Measurements from ENCODE around the gene FAM83C. TPM values are rescaled to one million over a fixed set of nuclear protein-coding genes. Genes with fewer than 3 reads are reported as not detected.

The FAM83C gene
- polyA plus RNA-seq, 2 of the 4 experiments (the other 2 are of a cell fraction) = not detected

DNA sequence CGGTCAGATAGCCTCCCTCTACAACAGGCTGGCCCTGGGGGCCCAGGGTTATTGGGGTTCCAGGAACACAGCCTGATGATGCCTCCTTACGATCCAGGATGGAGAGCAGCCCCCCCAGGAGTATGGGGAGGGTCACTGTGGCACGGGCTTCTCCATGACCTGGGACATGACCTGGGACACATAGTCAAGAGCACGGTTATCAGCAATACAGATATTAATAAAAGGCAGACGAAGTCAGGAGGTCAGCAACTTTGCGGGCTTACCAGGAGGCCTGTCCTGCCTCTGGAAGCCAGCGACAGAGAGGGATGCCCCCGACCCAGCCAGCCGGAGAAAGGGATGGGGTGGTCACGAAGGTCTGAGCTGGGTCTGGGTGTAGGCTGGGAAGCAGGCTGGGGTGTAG, 15.1 kb downstream of the FAM83C start:
- Histone ChIP-seq H3K27ac (peak overlapping the region; percentile 98 to 99), H3K4me1 (peaks cover 27% of the 10 kb centered on the region), H3K4me3 (peak overlapping the region; percentile 76), H3K9me3 (no peaks in the 10 kb centered on the region), H3K4me2 (peak overlapping the region; percentile 94)
- TF ChIP-seq RARB (CRISPR knock-in tag; IDR thresholded peaks at IDR 0.05) (peak; percentile 22; the same call in 1 of the 2 replicates), JUNB (IDR thresholded peaks at IDR 0.05) (no peak), POLR2AphosphoS2 (conservative IDR thresholded peaks at IDR 0.05; ENCODE audit: low read length) (peak; percentile 56; the same call in 1 of the 2 replicates), NFE2L2 (conservative IDR thresholded peaks at IDR 0.05; ENCODE audit: low read length) (no peak), HOXA7 (CRISPR knock-in tag; IDR thresholded peaks at IDR 0.05) (peak; percentile 90; the same call in 1 of the 2 replicates), FOSB (CRISPR knock-in tag; IDR thresholded peaks at IDR 0.05) (peak; percentile 93), KDM1A (IDR thresholded peaks at IDR 0.05; ENCODE audit: low read depth) (no peak), TFCP2L1 (CRISPR knock-in tag; IDR thresholded peaks at IDR 0.05) (0 out of 2 replicates have a peak, but pooled peaks have one; percentile 46), JUN (IDR thresholded peaks at IDR 0.05) (no peak)
- TF ChIP-seq, protein P1, sequence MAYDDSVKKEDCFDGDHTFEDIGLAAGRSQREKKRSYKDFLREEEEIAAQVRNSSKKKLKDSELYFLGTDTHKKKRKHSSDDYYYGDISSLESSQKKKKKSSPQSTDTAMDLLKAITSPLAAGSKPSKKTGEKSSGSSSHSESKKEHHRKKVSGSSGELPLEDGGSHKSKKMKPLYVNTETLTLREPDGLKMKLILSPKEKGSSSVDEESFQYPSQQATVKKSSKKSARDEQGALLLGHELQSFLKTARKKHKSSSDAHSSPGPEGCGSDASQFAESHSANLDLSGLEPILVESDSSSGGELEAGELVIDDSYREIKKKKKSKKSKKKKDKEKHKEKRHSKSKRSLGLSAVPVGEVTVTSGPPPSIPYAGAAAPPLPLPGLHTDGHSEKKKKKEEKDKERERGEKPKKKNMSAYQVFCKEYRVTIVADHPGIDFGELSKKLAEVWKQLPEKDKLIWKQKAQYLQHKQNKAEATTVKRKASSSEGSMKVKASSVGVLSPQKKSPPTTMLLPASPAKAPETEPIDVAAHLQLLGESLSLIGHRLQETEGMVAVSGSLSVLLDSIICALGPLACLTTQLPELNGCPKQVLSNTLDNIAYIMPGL (CRISPR knock-in tag; IDR thresholded peaks at IDR 0.05; ENCODE audit: borderline replicate concordance) = no peak
- TF ChIP-seq, protein P2, sequence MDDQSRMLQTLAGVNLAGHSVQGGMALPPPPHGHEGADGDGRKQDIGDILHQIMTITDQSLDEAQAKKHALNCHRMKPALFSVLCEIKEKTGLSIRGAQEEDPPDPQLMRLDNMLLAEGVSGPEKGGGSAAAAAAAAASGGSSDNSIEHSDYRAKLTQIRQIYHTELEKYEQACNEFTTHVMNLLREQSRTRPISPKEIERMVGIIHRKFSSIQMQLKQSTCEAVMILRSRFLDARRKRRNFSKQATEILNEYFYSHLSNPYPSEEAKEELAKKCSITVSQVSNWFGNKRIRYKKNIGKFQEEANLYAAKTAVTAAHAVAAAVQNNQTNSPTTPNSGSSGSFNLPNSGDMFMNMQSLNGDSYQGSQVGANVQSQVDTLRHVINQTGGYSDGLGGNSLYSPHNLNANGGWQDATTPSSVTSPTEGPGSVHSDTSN (IDR thresholded peaks at IDR 0.05) = peak; percentile 78
- TF ChIP-seq, protein P3, sequence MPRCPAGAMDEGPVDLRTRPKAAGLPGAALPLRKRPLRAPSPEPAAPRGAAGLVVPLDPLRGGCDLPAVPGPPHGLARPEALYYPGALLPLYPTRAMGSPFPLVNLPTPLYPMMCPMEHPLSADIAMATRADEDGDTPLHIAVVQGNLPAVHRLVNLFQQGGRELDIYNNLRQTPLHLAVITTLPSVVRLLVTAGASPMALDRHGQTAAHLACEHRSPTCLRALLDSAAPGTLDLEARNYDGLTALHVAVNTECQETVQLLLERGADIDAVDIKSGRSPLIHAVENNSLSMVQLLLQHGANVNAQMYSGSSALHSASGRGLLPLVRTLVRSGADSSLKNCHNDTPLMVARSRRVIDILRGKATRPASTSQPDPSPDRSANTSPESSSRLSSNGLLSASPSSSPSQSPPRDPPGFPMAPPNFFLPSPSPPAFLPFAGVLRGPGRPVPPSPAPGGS (IDR thresholded peaks at IDR 0.05) = peak; percentile 52; the same call in 1 of the 3 replicates
- no peak for DNase-seq (ENCODE audit: low read depth in 1 of 2, low spot score in 1 of 2)
- CTCF ChIA-PET = interaction anchor here (0.6 to 15.8 kb wide), 10 partner anchors 8 to 181 kb away, joined by 3 to 333 read pairs (median 9); partner anchors contain the start of gene EDEM2
- peak; percentile 10 to 31; a peak in 5 of 6 replicates for ATAC-seq
- no peak for FAIRE-seq
- POLR2A ChIA-PET = interaction anchor here (0.9 to 1.6 kb wide), 6 partner anchors 13 to 369 kb away, joined by 3 to 17 read pairs (median 5); partner anchors contain the start of gene SPAG4
- 20% methylated on average over 6 of the region's 10 CpGs for WGBS (ENCODE audit: missing lambda C conversion rate)

DNA sequence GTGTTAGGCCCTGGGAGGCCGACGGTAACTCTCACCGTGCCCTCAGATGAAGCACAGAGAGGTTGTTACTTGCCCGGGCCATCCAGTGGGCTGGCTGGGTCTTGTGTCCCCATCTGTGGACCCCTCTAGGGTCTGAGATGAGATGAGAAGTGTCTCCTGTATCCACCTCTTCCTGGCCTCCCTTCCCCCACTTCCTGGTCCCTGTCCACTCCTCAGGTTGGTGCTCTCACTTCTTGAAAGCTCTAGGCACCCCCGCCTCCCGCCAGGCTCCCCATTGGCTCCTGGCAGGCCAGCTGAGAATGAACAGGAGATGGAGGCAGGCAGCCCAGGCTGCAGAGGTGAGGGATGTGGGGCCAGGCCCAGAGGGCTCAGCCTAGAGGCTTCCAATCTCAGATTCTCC, 15.8 kb downstream of the FAM83C start:
- peaks cover 34% of the 10 kb centered on the region for H3K4me1 ChIP-seq
- no peaks in the 10 kb centered on the region for H3K9me3 ChIP-seq
- H3K27ac ChIP-seq = peak overlapping the region; percentile 98 to 99
- CTCF ChIA-PET = interaction anchor here (0.6 to 15.8 kb wide), 10 partner anchors 8 to 401 kb away, joined by 3 to 333 read pairs (median 4); partner anchors contain the start of gene EDEM2
- TF ChIP-seq, protein P4, sequence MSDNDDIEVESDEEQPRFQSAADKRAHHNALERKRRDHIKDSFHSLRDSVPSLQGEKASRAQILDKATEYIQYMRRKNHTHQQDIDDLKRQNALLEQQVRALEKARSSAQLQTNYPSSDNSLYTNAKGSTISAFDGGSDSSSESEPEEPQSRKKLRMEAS (IDR thresholded peaks at IDR 0.05) = 0 out of 2 replicates have a peak, but pooled peaks have one; percentile 20
- TF ChIP-seq SMC3 (IDR thresholded peaks at IDR 0.05) = no peak
- TF ChIP-seq, protein P5, sequence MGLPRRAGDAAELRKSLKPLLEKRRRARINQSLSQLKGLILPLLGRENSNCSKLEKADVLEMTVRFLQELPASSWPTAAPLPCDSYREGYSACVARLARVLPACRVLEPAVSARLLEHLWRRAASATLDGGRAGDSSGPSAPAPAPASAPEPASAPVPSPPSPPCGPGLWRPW (IDR thresholded peaks at IDR 0.05) = no peak
- POLR2A ChIA-PET = interaction anchor here (1.3 to 1.4 kb wide), 2 partner anchors 8 to 130 kb away, joined by 5 to 6 read pairs; partner anchors contain the start of gene EIF6
- peak; percentile 2 to 4; a peak in 2 of 6 replicates for ATAC-seq
- H3K4me3 ChIP-seq = peak overlapping the region; percentile 76
- no peak for FAIRE-seq
- WGBS (ENCODE audit: missing lambda C conversion rate) = 87% methylated on average over 5 of the region's 6 CpGs
- peak overlapping the region; percentile 94 for H3K4me2 ChIP-seq
- no peak for DNase-seq (ENCODE audit: low read depth in 1 of 2, low spot score in 1 of 2)

DNA sequence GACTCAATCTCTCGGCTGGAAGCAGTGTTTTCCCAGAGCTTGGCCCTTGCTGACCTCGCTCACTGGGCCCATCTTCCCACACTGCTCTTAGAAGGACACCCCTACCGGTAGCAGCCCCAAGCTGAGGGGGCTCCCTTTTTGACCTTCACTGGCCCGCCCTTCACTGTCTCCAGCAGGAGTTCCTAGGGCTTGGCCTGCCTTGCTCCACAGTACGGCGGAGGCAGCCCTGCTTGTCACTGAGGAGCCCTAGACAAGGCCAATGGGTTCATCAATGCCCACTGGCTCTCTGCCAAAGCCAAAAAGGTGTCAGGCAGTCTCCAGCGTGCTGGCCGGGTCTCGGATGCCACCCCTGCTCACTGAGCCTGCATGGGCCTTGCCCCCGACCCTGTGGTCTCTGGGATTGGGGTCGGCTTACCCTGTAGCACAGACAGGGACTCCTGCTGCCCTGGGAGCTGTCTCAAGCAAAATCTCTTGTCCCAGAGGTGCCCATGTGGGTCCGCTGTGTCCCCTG, 16.4 kb downstream of the FAM83C start:
- CTCF ChIA-PET = interaction anchor here (1.0 to 15.8 kb wide), 9 partner anchors 8 to 401 kb away, joined by 3 to 333 read pairs (median 3); partner anchors contain the start of gene EDEM2
- H3K27ac ChIP-seq = peak overlapping the region; percentile 98 to 99; a peak in 5 of 6 replicates
- H3K4me2 ChIP-seq = peak overlapping the region; percentile 94
- WGBS (ENCODE audit: missing lambda C conversion rate) = 89% methylated on average over 10 of the region's 12 CpGs
- TF ChIP-seq EP300 (IDR thresholded peaks at IDR 0.05) (no peak), SMC3 (IDR thresholded peaks at IDR 0.05) (no peak), POLR2AphosphoS2 (conservative IDR thresholded peaks at IDR 0.05; ENCODE audit: low read length) (peak; percentile 46; the same call in 1 of the 2 replicates), EHF (CRISPR knock-in tag; IDR thresholded peaks at IDR 0.05) (no peak), CHD2 (IDR thresholded peaks at IDR 0.05; ENCODE audit: low read length, partially characterized antibody) (no peak), CBX2 (IDR thresholded peaks at IDR 0.05; ENCODE audit: borderline replicate concordance, low read depth) (no peak), TFCP2L1 (CRISPR knock-in tag; IDR thresholded peaks at IDR 0.05) (no peak), KDM1A (IDR thresholded peaks at IDR 0.05; ENCODE audit: low read depth) (no peak), HDAC2 (IDR thresholded peaks at IDR 0.05) (no peak)
- TF ChIP-seq, protein P2 (IDR thresholded peaks at IDR 0.05) = peak; percentile 28; the same call in 1 of the 2 replicates
- TF ChIP-seq, protein P5 (IDR thresholded peaks at IDR 0.05) = no peak
- no peak for ATAC-seq
- FAIRE-seq = no peak
- no peak overlapping the region for H3K4me3 ChIP-seq
- POLR2A ChIA-PET = interaction anchor here (0.9 to 1.4 kb wide), 4 partner anchors 9 to 131 kb away, joined by 3 to 6 read pairs (median 4); partner anchors contain the start of gene EIF6
- DNase-seq (ENCODE audit: low read depth in 1 of 2, low spot score in 1 of 2) = no peak
- peaks cover 38% of the 10 kb centered on the region for H3K4me1 ChIP-seq
- H3K9me3 ChIP-seq = no peaks in the 10 kb centered on the region

Data from A549 (cell line).